HepG2 (cell line): ENCODE data around the gene GTF2H4. TPM values are rescaled to one million over a fixed set of nuclear protein-coding genes. Genes with fewer than 3 reads are reported as not detected.

Experiments used
- EP300 ChIP-seq, 3 experiments: sonication (generic) in 1 of 3; formaldehyde crosslinking in 1 of 3; IDR thresholded peaks; 2 replicates each; pipeline versions ENCODE4 v1.5.1 to v1.6.1; 2011 to 2020; ENCODE audit warnings: low read depth in 2 of 3, low read length in 2 of 3, borderline replicate concordance in 1 of 3, improper control_type of control experiment in 1 of 3, mild to moderate bottlenecking in 1 of 3, missing genetic modification reagents in 1 of 3, moderate library complexity in 1 of 3
- PITX1 ChIP-seq: sonication (generic); formaldehyde crosslinking; IDR thresholded peaks from 2 replicates; pipeline ENCODE4 v1.5.1; 2020; ENCODE audit warnings: mild to moderate bottlenecking, missing genetic modification reagents
- SOX13 ChIP-seq, 3 experiments: fragments of 450-650 bp in 1 of 3; sonication (generic) in 1 of 3; formaldehyde crosslinking in 1 of 3; IDR thresholded peaks in 2 of 3; conservative IDR thresholded peaks in 1 of 3; 2 replicates each; pipeline versions ENCODE4 v1.5.0 to v1.6.1; 2016 to 2020; ENCODE audit warnings: antibody characterized with exemption in 1 of 3, mild to moderate bottlenecking in 1 of 3, missing compliant biosample characterization in 1 of 3, missing genetic modification reagents in 1 of 3, moderate library complexity in 1 of 3
- SP5 ChIP-seq: IDR thresholded peaks from 2 replicates; pipeline ENCODE4 v1.6.1; 2016; ENCODE audit warnings: low read depth, borderline replicate concordance
- STAG1 ChIP-seq: sonication (generic); formaldehyde crosslinking; IDR thresholded peaks from 2 replicates; pipeline ENCODE4 v1.4.0; 2020; ENCODE audit warnings: missing genetic modification reagents
- TARDBP ChIP-seq: sonication (generic); formaldehyde crosslinking; IDR thresholded peaks from 2 replicates; pipeline ENCODE4 v1.8.0; 2022; ENCODE audit warnings: mild to moderate bottlenecking, missing genetic modification reagents
- TBL1XR1 ChIP-seq: fragments of 150-350 bp; IDR thresholded peaks from 2 replicates; pipeline ENCODE4 v1.6.1; 2014; ENCODE audit warnings: borderline replicate concordance, low read length; ENCODE audit not compliant: partially characterized antibody
- TEAD3 ChIP-seq: optimal IDR thresholded peaks from 2 replicates; pipeline ENCODE3; 2016; ENCODE audit warnings: borderline replicate concordance
- ZNF225 ChIP-seq: sonication (generic); formaldehyde crosslinking; IDR thresholded peaks from 2 replicates; pipeline ENCODE4 v1.4.0; 2020; ENCODE audit warnings: mild to moderate bottlenecking, missing genetic modification reagents
- ZNF562 ChIP-seq: sonication (generic); formaldehyde crosslinking; IDR thresholded peaks from 2 replicates; pipeline ENCODE4 v1.8.0; 2022; ENCODE audit warnings: missing genetic modification reagents, borderline replicate concordance
- polyA plus RNA-seq, 8 experiments: library from polyadenylated mRNA; depleted of rRNA in 3 of 8; stranded (reverse) in 7 of 8; unstranded in 1 of 8; fragments of >200 nt; fragmentation: Illumina TruSeq in 4 of 8; extraction: Trizol in 4 of 8; gene quantifications; 2 replicates each; pipeline versions ENCODE4 v1.2.1 to v1.2.3, GENCODE V29; 2011 to 2016; ENCODE audit warnings: low read depth in 4 of 8, missing spikeins in 1 of 8, mixed read lengths in 1 of 8; ENCODE audit not compliant: insufficient read depth in 1 of 8
- total RNA-seq, 5 experiments: library from RNA; depleted of rRNA; stranded (reverse); fragments of >200 nt; fragmentation: Illumina TruSeq; extraction: Trizol; gene quantifications; 2 replicates each; pipeline ENCODE4 v1.2.3, GENCODE V29; 2016; ENCODE audit warnings: low read depth in 1 of 5
- TF ChIP-seq, protein P1 (sequence below), 2 experiments: sonication (generic) in 1 of 2; formaldehyde crosslinking in 1 of 2; IDR thresholded peaks; 2 replicates each; pipeline versions ENCODE4 v1.4.0 to v1.6.1; 2018 to 2020; ENCODE audit warnings: missing genetic modification reagents in 2 of 2, borderline replicate concordance in 1 of 2, low read depth in 1 of 2, mild to moderate bottlenecking in 1 of 2, missing biosample characterization in 1 of 2
- TF ChIP-seq, protein P2 (sequence below): IDR thresholded peaks from 2 replicates; pipeline ENCODE4 v1.4.0; 2020; ENCODE audit warnings: mild to moderate bottlenecking, missing genetic modification reagents
- TF ChIP-seq, protein P3 (sequence below), 2 experiments: fragments of 450-650 bp in 1 of 2; sonication (generic) in 1 of 2; formaldehyde crosslinking; IDR thresholded peaks; 2 replicates each; pipeline versions ENCODE4 v1.5.0 to v1.8.0; 2020 to 2022; ENCODE audit warnings: mild to moderate bottlenecking in 1 of 2, missing genetic modification reagents in 1 of 2
- TF ChIP-seq, protein P4 (sequence below): sonication (generic); formaldehyde crosslinking; IDR thresholded peaks from 2 replicates; pipeline ENCODE4 v1.5.1; 2020; ENCODE audit warnings: mild to moderate bottlenecking, missing genetic modification reagents, moderate library complexity

Gene GTF2H4
- total and polyA plus RNA-seq, 2 of the 13 experiments (the other 11 are each of a cell fraction or from before 2014, with no cell fraction given), result 15.9 to 49.3 TPM

DNA sequence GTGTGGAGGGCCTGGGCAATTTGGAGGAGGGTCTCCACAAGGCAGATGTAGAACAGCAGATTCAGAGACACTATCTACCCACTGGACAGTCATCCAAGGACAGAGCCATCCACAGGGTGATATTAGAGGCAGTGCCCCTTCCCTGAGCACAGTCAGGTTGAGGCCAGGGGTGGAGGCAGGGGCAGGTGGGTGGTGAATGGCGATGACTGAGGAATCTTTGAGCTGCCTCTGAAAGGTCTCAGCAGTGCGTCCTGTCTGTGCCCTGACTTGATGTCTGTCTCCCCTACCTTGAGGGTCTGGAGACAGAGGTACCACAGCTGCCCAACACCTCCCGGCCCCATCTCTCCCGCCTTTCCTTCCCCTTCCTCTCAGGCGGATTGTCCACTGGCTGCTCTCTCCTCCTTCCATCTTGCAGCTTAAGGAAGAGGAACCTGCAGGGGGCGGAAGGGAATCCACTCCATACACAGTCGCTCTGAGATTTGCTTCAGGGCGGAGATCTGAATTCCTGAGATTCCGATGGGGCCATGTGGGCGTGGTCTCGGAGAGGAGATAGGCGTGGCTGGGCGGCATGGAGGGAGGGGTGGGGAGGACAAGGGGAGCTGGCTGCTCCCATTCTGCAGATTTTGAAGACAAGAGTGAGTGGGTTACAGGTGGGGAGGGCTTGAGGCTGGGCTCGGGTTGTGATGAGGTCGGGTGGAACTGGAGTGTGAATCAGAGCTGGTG, 34.5 kb downstream of the GTF2H4 start (continued):
- TF ChIP-seq, protein P1, sequence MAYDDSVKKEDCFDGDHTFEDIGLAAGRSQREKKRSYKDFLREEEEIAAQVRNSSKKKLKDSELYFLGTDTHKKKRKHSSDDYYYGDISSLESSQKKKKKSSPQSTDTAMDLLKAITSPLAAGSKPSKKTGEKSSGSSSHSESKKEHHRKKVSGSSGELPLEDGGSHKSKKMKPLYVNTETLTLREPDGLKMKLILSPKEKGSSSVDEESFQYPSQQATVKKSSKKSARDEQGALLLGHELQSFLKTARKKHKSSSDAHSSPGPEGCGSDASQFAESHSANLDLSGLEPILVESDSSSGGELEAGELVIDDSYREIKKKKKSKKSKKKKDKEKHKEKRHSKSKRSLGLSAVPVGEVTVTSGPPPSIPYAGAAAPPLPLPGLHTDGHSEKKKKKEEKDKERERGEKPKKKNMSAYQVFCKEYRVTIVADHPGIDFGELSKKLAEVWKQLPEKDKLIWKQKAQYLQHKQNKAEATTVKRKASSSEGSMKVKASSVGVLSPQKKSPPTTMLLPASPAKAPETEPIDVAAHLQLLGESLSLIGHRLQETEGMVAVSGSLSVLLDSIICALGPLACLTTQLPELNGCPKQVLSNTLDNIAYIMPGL (CRISPR knock-in tag; IDR thresholded peaks at IDR 0.05; ENCODE audit: borderline replicate concordance in 1 of 2, low read depth in 1 of 2), result peak in 1 of 2 experiments; percentile 47; a peak in 1 of 4 replicates
- TF ChIP-seq TBL1XR1 (no peak), ZNF562 (no peak), EP300 (IDR thresholded peaks at IDR 0.05; ENCODE audit: low read depth in 2 of 2, low read length in 2 of 2) (no peak), EP300 (CRISPR knock-in tag; IDR thresholded peaks at IDR 0.05; ENCODE audit: borderline replicate concordance) (0 out of 2 replicates have a peak, but pooled peaks have one; percentile 20), SP5 (CRISPR knock-in tag) (peak; percentile 99), SOX13 (IDR thresholded peaks at IDR 0.05) (no peak), SOX13 (CRISPR knock-in tag; conservative IDR thresholded peaks at IDR 0.05 in 1 of 2, IDR thresholded peaks at IDR 0.05 in 1 of 2) (peak in 1 of 2 experiments; percentile 38; a peak in 1 of 4 replicates), TARDBP (CRISPR knock-in tag) (0 out of 2 replicates have a peak, but pooled peaks have one; percentile 24), TEAD3 (peak; percentile 97), STAG1 (CRISPR knock-in tag) (peak; percentile 62), PITX1 (CRISPR knock-in tag) (peak; percentile 45; the same call in 1 of the 2 replicates), ZNF225 (CRISPR knock-in tag) (0 out of 2 replicates have a peak, but pooled peaks have one; percentile 34)
- TF ChIP-seq, protein P2, sequence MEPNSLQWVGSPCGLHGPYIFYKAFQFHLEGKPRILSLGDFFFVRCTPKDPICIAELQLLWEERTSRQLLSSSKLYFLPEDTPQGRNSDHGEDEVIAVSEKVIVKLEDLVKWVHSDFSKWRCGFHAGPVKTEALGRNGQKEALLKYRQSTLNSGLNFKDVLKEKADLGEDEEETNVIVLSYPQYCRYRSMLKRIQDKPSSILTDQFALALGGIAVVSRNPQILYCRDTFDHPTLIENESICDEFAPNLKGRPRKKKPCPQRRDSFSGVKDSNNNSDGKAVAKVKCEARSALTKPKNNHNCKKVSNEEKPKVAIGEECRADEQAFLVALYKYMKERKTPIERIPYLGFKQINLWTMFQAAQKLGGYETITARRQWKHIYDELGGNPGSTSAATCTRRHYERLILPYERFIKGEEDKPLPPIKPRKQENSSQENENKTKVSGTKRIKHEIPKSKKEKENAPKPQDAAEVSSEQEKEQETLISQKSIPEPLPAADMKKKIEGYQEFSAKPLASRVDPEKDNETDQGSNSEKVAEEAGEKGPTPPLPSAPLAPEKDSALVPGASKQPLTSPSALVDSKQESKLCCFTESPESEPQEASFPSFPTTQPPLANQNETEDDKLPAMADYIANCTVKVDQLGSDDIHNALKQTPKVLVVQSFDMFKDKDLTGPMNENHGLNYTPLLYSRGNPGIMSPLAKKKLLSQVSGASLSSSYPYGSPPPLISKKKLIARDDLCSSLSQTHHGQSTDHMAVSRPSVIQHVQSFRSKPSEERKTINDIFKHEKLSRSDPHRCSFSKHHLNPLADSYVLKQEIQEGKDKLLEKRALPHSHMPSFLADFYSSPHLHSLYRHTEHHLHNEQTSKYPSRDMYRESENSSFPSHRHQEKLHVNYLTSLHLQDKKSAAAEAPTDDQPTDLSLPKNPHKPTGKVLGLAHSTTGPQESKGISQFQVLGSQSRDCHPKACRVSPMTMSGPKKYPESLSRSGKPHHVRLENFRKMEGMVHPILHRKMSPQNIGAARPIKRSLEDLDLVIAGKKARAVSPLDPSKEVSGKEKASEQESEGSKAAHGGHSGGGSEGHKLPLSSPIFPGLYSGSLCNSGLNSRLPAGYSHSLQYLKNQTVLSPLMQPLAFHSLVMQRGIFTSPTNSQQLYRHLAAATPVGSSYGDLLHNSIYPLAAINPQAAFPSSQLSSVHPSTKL (CRISPR knock-in tag), result 0 out of 2 replicates have a peak, but pooled peaks have one; percentile 17
- TF ChIP-seq, protein P3, sequence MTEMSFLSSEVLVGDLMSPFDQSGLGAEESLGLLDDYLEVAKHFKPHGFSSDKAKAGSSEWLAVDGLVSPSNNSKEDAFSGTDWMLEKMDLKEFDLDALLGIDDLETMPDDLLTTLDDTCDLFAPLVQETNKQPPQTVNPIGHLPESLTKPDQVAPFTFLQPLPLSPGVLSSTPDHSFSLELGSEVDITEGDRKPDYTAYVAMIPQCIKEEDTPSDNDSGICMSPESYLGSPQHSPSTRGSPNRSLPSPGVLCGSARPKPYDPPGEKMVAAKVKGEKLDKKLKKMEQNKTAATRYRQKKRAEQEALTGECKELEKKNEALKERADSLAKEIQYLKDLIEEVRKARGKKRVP (CRISPR knock-in tag; IDR thresholded peaks at IDR 0.05), result no peak
- TF ChIP-seq, protein P4, sequence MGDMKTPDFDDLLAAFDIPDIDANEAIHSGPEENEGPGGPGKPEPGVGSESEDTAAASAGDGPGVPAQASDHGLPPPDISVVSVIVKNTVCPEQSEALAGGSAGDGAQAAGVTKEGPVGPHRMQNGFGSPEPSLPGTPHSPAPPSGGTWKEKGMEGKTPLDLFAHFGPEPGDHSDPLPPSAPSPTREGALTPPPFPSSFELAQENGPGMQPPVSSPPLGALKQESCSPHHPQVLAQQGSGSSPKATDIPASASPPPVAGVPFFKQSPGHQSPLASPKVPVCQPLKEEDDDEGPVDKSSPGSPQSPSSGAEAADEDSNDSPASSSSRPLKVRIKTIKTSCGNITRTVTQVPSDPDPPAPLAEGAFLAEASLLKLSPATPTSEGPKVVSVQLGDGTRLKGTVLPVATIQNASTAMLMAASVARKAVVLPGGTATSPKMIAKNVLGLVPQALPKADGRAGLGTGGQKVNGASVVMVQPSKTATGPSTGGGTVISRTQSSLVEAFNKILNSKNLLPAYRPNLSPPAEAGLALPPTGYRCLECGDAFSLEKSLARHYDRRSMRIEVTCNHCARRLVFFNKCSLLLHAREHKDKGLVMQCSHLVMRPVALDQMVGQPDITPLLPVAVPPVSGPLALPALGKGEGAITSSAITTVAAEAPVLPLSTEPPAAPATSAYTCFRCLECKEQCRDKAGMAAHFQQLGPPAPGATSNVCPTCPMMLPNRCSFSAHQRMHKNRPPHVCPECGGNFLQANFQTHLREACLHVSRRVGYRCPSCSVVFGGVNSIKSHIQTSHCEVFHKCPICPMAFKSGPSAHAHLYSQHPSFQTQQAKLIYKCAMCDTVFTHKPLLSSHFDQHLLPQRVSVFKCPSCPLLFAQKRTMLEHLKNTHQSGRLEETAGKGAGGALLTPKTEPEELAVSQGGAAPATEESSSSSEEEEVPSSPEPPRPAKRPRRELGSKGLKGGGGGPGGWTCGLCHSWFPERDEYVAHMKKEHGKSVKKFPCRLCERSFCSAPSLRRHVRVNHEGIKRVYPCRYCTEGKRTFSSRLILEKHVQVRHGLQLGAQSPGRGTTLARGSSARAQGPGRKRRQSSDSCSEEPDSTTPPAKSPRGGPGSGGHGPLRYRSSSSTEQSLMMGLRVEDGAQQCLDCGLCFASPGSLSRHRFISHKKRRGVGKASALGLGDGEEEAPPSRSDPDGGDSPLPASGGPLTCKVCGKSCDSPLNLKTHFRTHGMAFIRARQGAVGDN, result peak; percentile 30; the same call in 1 of the 2 replicates
- TF ChIP-seq, all 625 proteins: peak for 38
